HUES48 (cell line): ENCODE results near the gene FMN2.

Experiments
- H3K27ac ChIP-seq: one replicate; pipeline ENCODE4 v1.7.0; 2013; ENCODE audit warnings: low read depth, low read length, inconsistent platforms
- H3K27me3 ChIP-seq: 2 replicates; pipeline ENCODE4 v1.6.1; 2013; ENCODE audit warnings: mild to moderate bottlenecking, low read length; ENCODE audit not compliant: control insufficient read depth, insufficient read depth
- H3K36me3 ChIP-seq: 2 replicates; pipeline ENCODE4 v1.6.1; 2013; ENCODE audit warnings: low read length; ENCODE audit not compliant: control insufficient read depth, insufficient read depth
- H3K4me1 ChIP-seq: 2 replicates; pipeline ENCODE4 v1.6.1; 2013; ENCODE audit warnings: mild to moderate bottlenecking, low read length; ENCODE audit not compliant: control insufficient read depth, insufficient read depth
- H3K4me3 ChIP-seq: 2 replicates; pipeline ENCODE4 v1.5.1; 2013; ENCODE audit warnings: mild to moderate bottlenecking, low read depth, low read length
- H3K9ac ChIP-seq: 2 replicates; pipeline ENCODE4 v1.6.1; 2013; ENCODE audit warnings: mild to moderate bottlenecking, low read depth, low read length, moderate library complexity
- H3K9me3 ChIP-seq: 2 replicates; pipeline ENCODE4 v1.6.1; 2013; ENCODE audit warnings: low read length; ENCODE audit not compliant: control insufficient read depth, insufficient read depth

FMN2 gene

GRCh38 chr1:240491796-240492195 is 400.1 kb downstream of the FMN2 start:
- H3K36me3 ChIP-seq: no peaks in the 10 kb centered on the region
- H3K4me1 ChIP-seq: peaks cover 12% of the 10 kb centered on the region; the same call in 1 of the 2 replicates
- no peak overlapping the region for H3K9ac ChIP-seq
- no peaks in the 10 kb centered on the region for H3K9me3 ChIP-seq
- no peak overlapping the region for H3K4me3 ChIP-seq
- peaks cover 11% of the 10 kb centered on the region for H3K27me3 ChIP-seq
- no peak overlapping the region for H3K27ac ChIP-seq

GRCh38 chr1:240492832-240493440 is 401.3 kb downstream of the FMN2 start:
- no peaks in the 10 kb centered on the region for H3K36me3 ChIP-seq
- no peak overlapping the region for H3K27ac ChIP-seq
- H3K27me3 ChIP-seq: peaks cover 11% of the 10 kb centered on the region
- H3K9me3 ChIP-seq: no peaks in the 10 kb centered on the region
- H3K9ac ChIP-seq: no peak overlapping the region
- H3K4me1 ChIP-seq: peaks cover 12% of the 10 kb centered on the region; the same call in 1 of the 2 replicates
- H3K4me3 ChIP-seq: no peak overlapping the region; the same call in 1 of the 2 replicates

- H3K27me3 ChIP-seq: peaks cover 4% of the 10 kb centered on the region; the same call in 1 of the 2 replicates
- no peak overlapping the region for H3K9ac ChIP-seq
- H3K27ac ChIP-seq: no peak overlapping the region
- H3K4me1 ChIP-seq: peaks cover 12% of the 10 kb centered on the region; the same call in 1 of the 2 replicates
- no peak overlapping the region for H3K4me3 ChIP-seq
- H3K9me3 ChIP-seq: no peaks in the 10 kb centered on the region
- no peaks in the 10 kb centered on the region for H3K36me3 ChIP-seq
Measured at GRCh38 chr1:240495601-240496000, 403.9 kb downstream of the FMN2 start.

GRCh38 chr1:240496356-240496755 is 404.7 kb downstream of the FMN2 start:
- Histone ChIP-seq H3K4me3 (no peak overlapping the region), H3K9me3 (no peaks in the 10 kb centered on the region), H3K27ac (no peak overlapping the region), H3K27me3 (no peaks in the 10 kb centered on the region), H3K4me1 (peaks cover 5% of the 10 kb centered on the region; the same call in 1 of the 2 replicates), H3K9ac (no peak overlapping the region), H3K36me3 (no peaks in the 10 kb centered on the region)

- no peaks in the 10 kb centered on the region for H3K27me3 ChIP-seq
- H3K9ac ChIP-seq: no peak overlapping the region
- no peaks in the 10 kb centered on the region for H3K4me1 ChIP-seq
- H3K27ac ChIP-seq: no peak overlapping the region
- no peaks in the 10 kb centered on the region for H3K9me3 ChIP-seq
- no peak overlapping the region for H3K4me3 ChIP-seq
- no peaks in the 10 kb centered on the region for H3K36me3 ChIP-seq
Measured at GRCh38 chr1:240496941-240497340, 405.3 kb downstream of the FMN2 start.

- Histone ChIP-seq H3K4me3 (no peak overlapping the region), H3K27me3 (no peaks in the 10 kb centered on the region), H3K27ac (no peak overlapping the region), H3K9ac (no peak overlapping the region), H3K36me3 (no peaks in the 10 kb centered on the region), H3K4me1 (no peaks in the 10 kb centered on the region), H3K9me3 (no peaks in the 10 kb centered on the region)
Measured at GRCh38 chr1:240497908-240498307, 406.2 kb downstream of the FMN2 start.

- no peak overlapping the region for H3K9ac ChIP-seq
Measured at GRCh38 chr1:240498335-240498734, 406.7 kb downstream of the FMN2 start.

GRCh38 chr1:240499012-240499411 is 407.3 kb downstream of the FMN2 start:
- no peak overlapping the region for H3K9ac ChIP-seq
- no peaks in the 10 kb centered on the region for H3K9me3 ChIP-seq
- no peak overlapping the region for H3K27ac ChIP-seq
- no peaks in the 10 kb centered on the region for H3K27me3 ChIP-seq
- no peak overlapping the region for H3K4me3 ChIP-seq
- no peaks in the 10 kb centered on the region for H3K36me3 ChIP-seq
- H3K4me1 ChIP-seq: no peaks in the 10 kb centered on the region

More at GRCh38 chr1:240498335-240498734, 406.7 kb downstream of the FMN2 start:
- no peak overlapping the region for H3K27ac ChIP-seq
- no peak overlapping the region for H3K4me3 ChIP-seq
- no peaks in the 10 kb centered on the region for H3K9me3 ChIP-seq
- no peaks in the 10 kb centered on the region for H3K4me1 ChIP-seq
- H3K27me3 ChIP-seq: no peaks in the 10 kb centered on the region
- no peaks in the 10 kb centered on the region for H3K36me3 ChIP-seq

- H3K4me1 ChIP-seq: no peaks in the 10 kb centered on the region
- no peak overlapping the region for H3K9ac ChIP-seq
- H3K27ac ChIP-seq: no peak overlapping the region
- H3K36me3 ChIP-seq: no peaks in the 10 kb centered on the region
- no peaks in the 10 kb centered on the region for H3K9me3 ChIP-seq
- H3K27me3 ChIP-seq: no peaks in the 10 kb centered on the region
- H3K4me3 ChIP-seq: no peak overlapping the region
Measured at GRCh38 chr1:240500647-240501046, 409.0 kb downstream of the FMN2 start.

- no peaks in the 10 kb centered on the region for H3K9me3 ChIP-seq
- H3K9ac ChIP-seq: no peak overlapping the region
- no peaks in the 10 kb centered on the region for H3K4me1 ChIP-seq
- H3K4me3 ChIP-seq: no peak overlapping the region
- H3K27ac ChIP-seq: no peak overlapping the region
- H3K36me3 ChIP-seq: no peaks in the 10 kb centered on the region
- H3K27me3 ChIP-seq: no peaks in the 10 kb centered on the region
Measured at GRCh38 chr1:240501115-240501514, 409.4 kb downstream of the FMN2 start.

GRCh38 chr1:240503036-240503435 is 411.4 kb downstream of the FMN2 start:
- no peaks in the 10 kb centered on the region for H3K4me1 ChIP-seq
- H3K36me3 ChIP-seq: no peaks in the 10 kb centered on the region
- no peaks in the 10 kb centered on the region for H3K27me3 ChIP-seq
- no peak overlapping the region for H3K4me3 ChIP-seq
- no peak overlapping the region for H3K27ac ChIP-seq
- no peaks in the 10 kb centered on the region for H3K9me3 ChIP-seq
- no peak overlapping the region for H3K9ac ChIP-seq
